ENCODE measurements around the gene YAE1.

The YAE1 gene

GRCh38 chr7:39609113-39609934 is 43.1 kb downstream of the YAE1 start:
- DNase-seq, result peak; percentile 63

GRCh38 chr7:39609935-39610263 is 43.7 kb downstream of the YAE1 start:
- no peak for DNase-seq

- DNase-seq, result no peak
Measured at GRCh38 chr7:39613577-39613976, 47.4 kb downstream of the YAE1 start.

GRCh38 chr7:39614299-39614698 is 48.1 kb downstream of the YAE1 start:
- no peak for DNase-seq

- DNase-seq, result no peak
Measured at GRCh38 chr7:39615350-39615975, 49.3 kb downstream of the YAE1 start.

- no peak for DNase-seq
Measured at GRCh38 chr7:39616138-39616537, 49.9 kb downstream of the YAE1 start.

- no peak for DNase-seq
Measured at GRCh38 chr7:39617005-39617404, 50.8 kb downstream of the YAE1 start.

GRCh38 chr7:39618868-39619267 is 52.7 kb downstream of the YAE1 start:
- DNase-seq, result no peak

- no peak for DNase-seq
Measured at GRCh38 chr7:39620486-39620885, 54.3 kb downstream of the YAE1 start.

- no peak for DNase-seq
Measured at GRCh38 chr7:39621261-39621660, 55.1 kb downstream of the YAE1 start.

- no peak for DNase-seq
Measured at GRCh38 chr7:39621784-39622411, 55.7 kb downstream of the YAE1 start.
